Tibial artery (tissue), 4 donors: ENCODE data around the gene KIAA0753.

Experiments
- DNase-seq, 2 donors: peaks; one replicate each; pipeline ENCODE4 v3.0.0-alpha.2; 2019
- H3K27ac ChIP-seq, 2 donors: fragments of 200-600 bp; sonication (generic) in 1 of 2; 1 replicate in 1 of 2; 2 replicates in 1 of 2; pipeline ENCODE4 v1.5.1; 2018 to 2019; ENCODE audit warnings: mild to moderate bottlenecking in 1 of 2
- H3K27me3 ChIP-seq, 2 donors: fragments of 200-600 bp; sonication (generic) in 1 of 2; one replicate each; pipeline versions ENCODE4 v1.5.1 to v1.6.0; 2016 to 2019
- H3K36me3 ChIP-seq, 3 donors: fragments of 200-600 bp; sonication (generic) in 2 of 3; one replicate each; pipeline ENCODE4 v1.5.1; 2016 to 2019; ENCODE audit warnings: mild to moderate bottlenecking in 2 of 3
- H3K4me1 ChIP-seq, 4 donors: fragments of 200-600 bp; sonication (generic) in 2 of 4; 1 replicate in 3 of 4; 2 replicates in 1 of 4; pipeline ENCODE4 v1.5.1; 2016 to 2019
- H3K4me3 ChIP-seq, 2 donors: fragments of 200-600 bp; sonication (generic) in 1 of 2; 1 replicate in 1 of 2; 2 replicates in 1 of 2; pipeline ENCODE4 v1.5.1; 2018 to 2019; ENCODE audit warnings: mild to moderate bottlenecking in 2 of 2
- H3K9me3 ChIP-seq, 3 donors: fragments of 200-600 bp; sonication (generic) in 1 of 3; one replicate each; pipeline ENCODE4 v1.5.1; 2016 to 2019
- CTCF ChIP-seq, 2 experiments: fragments of 200-600 bp in 1 of 2; fragments of 450-650 bp in 1 of 2; IDR thresholded peaks; one replicate each; pipeline ENCODE4 v1.5.1; 2017 to 2019; ENCODE audit warnings: antibody characterized with exemption in 2 of 2, mild to moderate bottlenecking in 1 of 2, moderate library complexity in 1 of 2
- intact Hi-C: fragments of 100-400 bp; cut with DNase I; formaldehyde crosslinking; loops from one replicate; pipeline ENCODE4 v1.15.0; 2023; ENCODE audit warnings: low total_unique reads

The KIAA0753 gene

GRCh38 chr17:6610011-6610410 is 30.5 kb downstream of the KIAA0753 start:
- DNase-seq: no peak
- Histone ChIP-seq H3K27me3 (no peaks in the 10 kb centered on the region), H3K9me3 (no peaks in the 10 kb centered on the region), H3K36me3 (peaks cover 63 to 76% (median 65%) of the 10 kb centered on the region in 3 donors), H3K27ac (no peak overlapping the region), H3K4me1 (no peaks in the 10 kb centered on the region), H3K4me3 (no peak overlapping the region)
- no peak for TF ChIP-seq CTCF (IDR thresholded peaks at IDR 0.05)
- intact Hi-C loops: no loop called here

- no peak overlapping the region for H3K27ac ChIP-seq
- no peaks in the 10 kb centered on the region for H3K9me3 ChIP-seq
- no peak for TF ChIP-seq CTCF (IDR thresholded peaks at IDR 0.05)
- no peaks in the 10 kb centered on the region for H3K27me3 ChIP-seq
- H3K4me3 ChIP-seq: no peak overlapping the region
- peaks cover 63 to 80% (median 64%) of the 10 kb centered on the region in 3 donors for H3K36me3 ChIP-seq
- H3K4me1 ChIP-seq: peaks cover 0 to 6% (median 0%) of the 10 kb centered on the region in 4 donors
- intact Hi-C loops: no loop called here
- no peak for DNase-seq
Measured at GRCh38 chr17:6608321-6608720, 32.2 kb downstream of the KIAA0753 start.

DNA sequence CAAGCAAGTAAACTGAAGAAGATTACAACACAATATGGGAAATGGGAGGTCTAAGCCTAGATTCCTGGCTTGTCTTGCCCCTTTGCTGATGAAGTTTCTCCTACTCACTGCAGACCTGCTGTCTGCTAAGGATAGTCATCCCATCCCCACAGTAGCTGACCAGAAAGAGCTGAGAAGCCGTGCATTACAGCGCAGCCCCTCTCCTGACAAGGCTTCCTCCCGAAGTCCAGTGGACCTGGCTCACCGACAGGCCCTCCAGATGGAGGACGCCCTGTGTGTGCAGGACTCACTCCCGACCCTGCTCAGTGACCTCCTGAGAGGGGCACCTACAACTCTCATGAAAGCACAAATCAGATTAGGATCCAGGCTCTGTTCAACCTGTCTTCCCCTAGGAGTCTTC is 35.4 kb downstream of the KIAA0753 start:
- TF ChIP-seq CTCF (IDR thresholded peaks at IDR 0.05): no peak
- Histone ChIP-seq H3K9me3 (no peaks in the 10 kb centered on the region), H3K27ac (no peak overlapping the region), H3K4me3 (no peak overlapping the region), H3K4me1 (peaks cover 0 to 7% (median 0%) of the 10 kb centered on the region in 4 donors), H3K27me3 (no peaks in the 10 kb centered on the region), H3K36me3 (peaks cover 54 to 73% (median 54%) of the 10 kb centered on the region in 3 donors)
- no peak for DNase-seq
- intact Hi-C loops: no loop called here

- intact Hi-C loops: no loop called here
- H3K27ac ChIP-seq: no peak overlapping the region
Measured at GRCh38 chr17:6603744-6604325, 36.7 kb downstream of the KIAA0753 start.

GRCh38 chr17:6602141-6602540 is 38.4 kb downstream of the KIAA0753 start:
- Histone ChIP-seq H3K4me3 (no peak overlapping the region), H3K36me3 (peaks cover 25 to 67% (median 44%) of the 10 kb centered on the region in 3 donors), H3K9me3 (no peaks in the 10 kb centered on the region), H3K4me1 (peaks cover 0 to 7% (median 0%) of the 10 kb centered on the region in 4 donors), H3K27me3 (no peaks in the 10 kb centered on the region), H3K27ac (no peak overlapping the region)
- intact Hi-C loops: no loop called here
- TF ChIP-seq CTCF (IDR thresholded peaks at IDR 0.05): no peak
- no peak for DNase-seq

More at GRCh38 chr17:6603744-6604325, 36.7 kb downstream of the KIAA0753 start:
- H3K4me3 ChIP-seq: no peak overlapping the region
- H3K36me3 ChIP-seq: peaks cover 41 to 70% (median 51%) of the 10 kb centered on the region in 3 donors
- H3K27me3 ChIP-seq: no peaks in the 10 kb centered on the region
- TF ChIP-seq CTCF (IDR thresholded peaks at IDR 0.05): no peak
- peaks cover 0 to 7% (median 0%) of the 10 kb centered on the region in 4 donors for H3K4me1 ChIP-seq
- DNase-seq: peak in 1 of 2 donors; percentile 22
- no peaks in the 10 kb centered on the region for H3K9me3 ChIP-seq
